Muscle layer of colon (tissue), 2 donors: ENCODE data around the gene CASP10.

Source experiments
- H3K27ac ChIP-seq: one replicate; pipeline ENCODE4 v1.7.0; 2013; ENCODE audit warnings: low read depth, mild to moderate bottlenecking, low read length, moderate library complexity
- H3K27me3 ChIP-seq, 2 donors: one replicate each; pipeline ENCODE4 v1.7.0; 2013; ENCODE audit warnings: low read length in 2 of 2, mild to moderate bottlenecking in 2 of 2; ENCODE audit not compliant: insufficient read depth in 2 of 2, control insufficient read depth in 1 of 2
- H3K36me3 ChIP-seq: one replicate; pipeline ENCODE4 v1.7.0; 2013; ENCODE audit warnings: mild to moderate bottlenecking, low read length; ENCODE audit not compliant: insufficient read depth
- H3K4me1 ChIP-seq: one replicate; pipeline ENCODE4 v1.7.0; 2013; ENCODE audit warnings: mild to moderate bottlenecking, low read length; ENCODE audit not compliant: insufficient read depth
- H3K4me3 ChIP-seq, 2 donors: one replicate each; pipeline ENCODE4 v1.7.0; 2013; ENCODE audit warnings: low read length in 2 of 2, low read depth in 1 of 2, mild to moderate bottlenecking in 1 of 2, moderate library complexity in 1 of 2
- H3K9ac ChIP-seq: one replicate; pipeline ENCODE4 v1.7.0; 2013; ENCODE audit warnings: low read length
- H3K9me3 ChIP-seq: one replicate; pipeline ENCODE4 v1.7.0; 2013; ENCODE audit warnings: mild to moderate bottlenecking, low read length
- donor health status: abdominal sarcoma.
- donor health status: Adenocarcinoma of cecum.

The CASP10 gene

DNA sequence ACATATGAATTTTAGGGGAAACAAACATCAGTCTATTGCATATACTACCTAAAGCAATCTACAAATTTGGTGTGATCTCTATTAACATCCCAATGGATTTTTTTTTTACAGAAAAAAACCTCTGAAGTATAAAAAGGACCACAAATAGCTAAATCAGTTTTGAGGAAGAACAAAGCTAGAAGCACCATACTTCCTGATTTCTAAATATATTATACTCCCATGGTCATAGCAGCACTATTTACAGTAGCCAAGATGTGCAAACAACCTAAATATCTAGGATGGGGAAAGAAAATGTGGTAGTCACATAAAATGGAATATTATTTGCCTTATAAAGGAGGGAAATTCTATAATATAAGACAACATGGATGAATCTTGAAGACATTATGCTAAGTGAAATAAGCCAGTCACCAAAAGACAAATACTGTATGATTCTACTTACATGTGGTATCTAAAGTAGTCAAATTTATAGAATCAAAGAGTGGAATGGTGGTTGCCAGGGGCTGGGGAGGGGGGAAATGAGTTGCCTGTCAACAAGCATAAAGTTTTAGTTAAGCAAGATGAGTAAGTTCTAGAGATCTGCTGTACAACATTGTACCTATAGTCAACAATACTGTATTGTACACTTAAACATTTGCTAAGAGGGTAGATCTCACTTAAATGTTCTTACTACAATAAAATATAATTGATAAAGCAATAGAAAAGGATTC, 59.8 kb downstream of the CASP10 start:
- H3K4me3 ChIP-seq = no peak overlapping the region
- no peaks in the 10 kb centered on the region for H3K36me3 ChIP-seq
- no peak overlapping the region for H3K27ac ChIP-seq
- no peak overlapping the region for H3K9ac ChIP-seq
- H3K9me3 ChIP-seq = no peaks in the 10 kb centered on the region
- no peaks in the 10 kb centered on the region for H3K27me3 ChIP-seq
- H3K4me1 ChIP-seq = no peaks in the 10 kb centered on the region

DNA sequence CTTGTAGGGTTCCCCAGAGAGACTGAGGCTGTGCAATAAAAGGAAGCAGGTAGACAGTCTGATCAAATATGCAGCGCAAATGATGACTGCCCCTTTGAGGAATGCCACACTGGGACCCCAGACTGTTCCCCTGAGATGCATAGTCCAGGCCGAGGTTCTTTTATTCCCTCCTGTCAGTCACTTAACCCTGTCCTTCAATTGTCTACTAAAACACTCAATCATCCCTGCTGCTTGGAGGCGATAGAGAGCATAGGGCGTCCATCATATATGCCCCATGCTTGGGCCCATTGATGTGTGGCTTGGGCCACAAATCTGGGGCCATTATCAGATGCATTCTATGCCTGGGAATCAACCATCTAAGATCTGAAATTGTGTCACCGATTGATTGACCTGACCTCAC, 61.9 kb downstream of the CASP10 start:
- Histone ChIP-seq H3K27ac (no peak overlapping the region), H3K36me3 (no peaks in the 10 kb centered on the region), H3K27me3 (no peaks in the 10 kb centered on the region), H3K9me3 (no peaks in the 10 kb centered on the region), H3K4me3 (no peak overlapping the region), H3K9ac (no peak overlapping the region), H3K4me1 (no peaks in the 10 kb centered on the region)

DNA sequence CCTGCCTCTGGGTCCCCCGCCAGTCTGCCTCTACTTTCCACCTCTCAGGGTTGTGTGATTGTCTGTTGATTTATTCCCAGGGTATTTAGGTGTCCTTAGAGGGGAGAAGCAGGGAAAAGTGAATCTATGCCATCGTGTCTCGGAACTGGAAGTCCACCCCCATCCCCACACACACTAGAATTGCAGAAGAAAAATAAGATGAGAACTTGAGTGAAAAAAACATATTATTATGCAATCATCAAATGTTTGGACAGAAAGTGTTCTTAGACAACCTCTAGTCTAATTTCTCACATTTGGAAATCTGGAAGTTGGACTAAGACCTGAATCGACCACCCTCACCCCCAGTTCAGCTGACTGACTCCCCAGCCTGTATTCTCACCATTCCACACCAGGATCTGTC, 63.3 kb downstream of the CASP10 start:
- H3K27ac ChIP-seq = no peak overlapping the region
- H3K9ac ChIP-seq = no peak overlapping the region
- no peaks in the 10 kb centered on the region for H3K36me3 ChIP-seq
- no peaks in the 10 kb centered on the region for H3K4me1 ChIP-seq
- H3K27me3 ChIP-seq = no peaks in the 10 kb centered on the region
- H3K4me3 ChIP-seq = no peak overlapping the region
- H3K9me3 ChIP-seq = no peaks in the 10 kb centered on the region

DNA sequence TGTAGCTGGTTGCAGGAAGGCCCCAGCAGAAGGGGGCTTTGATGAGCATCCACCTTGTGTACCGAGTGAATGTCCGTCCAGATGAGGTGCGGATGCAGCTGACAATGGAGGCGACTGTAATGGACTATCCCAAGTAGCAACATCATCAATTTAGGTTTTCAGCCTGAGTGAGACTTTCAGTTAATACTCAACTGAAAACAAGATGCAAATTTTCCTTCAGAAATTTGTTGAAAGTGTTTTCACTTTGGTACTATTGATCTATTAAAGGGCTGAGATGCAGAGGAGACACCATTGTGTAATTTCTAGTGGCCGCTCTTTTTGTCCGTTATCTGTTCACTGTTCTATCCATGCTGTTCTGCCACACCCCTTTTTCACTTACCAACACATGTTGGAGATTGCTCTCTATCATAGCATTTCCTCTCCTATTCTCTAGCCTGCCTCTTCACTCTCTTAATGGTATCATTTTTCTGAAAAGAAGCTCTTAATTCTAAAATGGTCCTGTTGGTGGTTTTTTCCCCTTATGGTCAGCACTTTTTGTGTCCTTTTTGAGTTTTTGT, 65.4 kb downstream of the CASP10 start:
- Histone ChIP-seq H3K36me3 (no peaks in the 10 kb centered on the region), H3K4me3 (no peak overlapping the region), H3K9ac (no peak overlapping the region), H3K9me3 (no peaks in the 10 kb centered on the region), H3K27ac (no peak overlapping the region), H3K27me3 (no peaks in the 10 kb centered on the region), H3K4me1 (no peaks in the 10 kb centered on the region)

DNA sequence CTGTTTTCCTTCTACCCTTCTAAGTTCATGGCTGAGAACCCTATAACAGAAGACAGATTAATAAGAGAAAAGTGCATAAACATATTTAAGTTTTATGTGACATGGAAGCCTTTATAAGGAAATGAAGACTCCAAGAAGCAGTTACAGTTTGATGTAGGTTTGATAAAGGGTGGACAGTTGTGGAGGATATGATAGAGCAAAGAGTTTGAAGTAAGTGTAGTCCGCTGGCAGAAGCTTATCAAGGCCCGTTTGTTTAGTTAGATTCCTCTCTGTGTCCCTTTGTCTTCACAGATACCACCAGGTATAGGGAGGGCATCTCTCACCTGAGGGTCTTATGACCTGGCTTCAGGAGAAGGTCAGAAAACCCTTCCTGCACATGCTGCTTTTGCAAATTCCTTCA, 66.9 kb downstream of the CASP10 start:
- Histone ChIP-seq H3K4me1 (peaks cover 6% of the 10 kb centered on the region), H3K4me3 (no peak overlapping the region), H3K36me3 (no peaks in the 10 kb centered on the region), H3K9ac (no peak overlapping the region), H3K27ac (no peak overlapping the region), H3K9me3 (no peaks in the 10 kb centered on the region), H3K27me3 (no peaks in the 10 kb centered on the region)

DNA sequence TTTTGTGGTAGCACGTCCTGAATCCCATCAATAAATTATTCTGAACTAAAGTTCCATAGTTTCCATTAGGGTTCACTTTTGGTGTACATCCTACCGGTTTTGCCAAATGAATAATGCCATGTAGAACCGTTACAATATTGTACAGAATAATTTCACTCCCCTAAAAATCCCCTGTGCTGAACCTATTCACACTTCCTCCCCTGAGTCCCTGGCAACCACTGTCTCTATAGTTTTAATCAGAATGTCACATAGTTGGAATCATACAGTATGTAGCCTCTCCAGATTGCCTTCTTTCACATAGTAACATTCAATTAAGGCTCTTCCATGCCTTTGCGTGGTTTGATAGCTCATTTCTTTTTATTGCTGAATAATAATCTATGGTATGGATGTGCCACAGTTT, 67.8 kb downstream of the CASP10 start:
- no peaks in the 10 kb centered on the region for H3K9me3 ChIP-seq
- no peak overlapping the region for H3K4me3 ChIP-seq

DNA sequence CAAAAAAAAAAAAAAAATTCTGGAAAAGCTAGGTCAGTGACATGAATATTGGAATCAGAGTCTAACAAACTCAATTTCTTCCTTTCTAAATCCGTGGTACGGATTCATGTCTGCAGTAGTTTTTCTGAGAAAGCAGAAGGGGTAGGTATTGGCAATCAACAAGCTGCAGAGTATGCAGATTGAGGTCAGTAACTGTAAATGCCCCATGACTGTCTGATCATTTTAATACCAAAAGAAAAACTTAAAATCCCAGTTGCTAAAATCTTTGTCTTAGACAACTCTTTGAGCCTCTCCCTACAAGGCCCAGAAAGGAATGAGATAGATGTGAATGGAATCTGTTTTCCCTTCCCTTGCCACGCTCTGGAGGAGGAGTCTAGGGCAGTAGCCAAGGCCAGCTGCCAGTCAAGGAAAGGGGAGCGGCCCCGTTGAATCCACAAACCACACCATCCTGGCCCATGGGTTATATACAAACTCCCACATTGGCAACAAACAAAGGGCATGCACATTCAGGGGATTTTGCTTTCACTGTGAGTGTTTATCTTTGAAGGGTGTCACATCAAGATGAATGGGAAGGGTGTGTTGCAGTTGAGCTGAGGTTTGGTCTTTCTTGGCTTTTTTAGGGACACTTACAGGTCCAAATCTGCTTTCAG, 71.3 kb downstream of the CASP10 start:
- H3K27me3 ChIP-seq = no peaks in the 10 kb centered on the region
- peaks cover 6% of the 10 kb centered on the region for H3K4me1 ChIP-seq
- H3K27ac ChIP-seq = no peak overlapping the region
- H3K9me3 ChIP-seq = no peaks in the 10 kb centered on the region
- H3K36me3 ChIP-seq = no peaks in the 10 kb centered on the region
- H3K4me3 ChIP-seq = no peak overlapping the region
- no peak overlapping the region for H3K9ac ChIP-seq

More for the DNA sequence above, 67.8 kb downstream of the CASP10 start:
- peaks cover 6% of the 10 kb centered on the region for H3K4me1 ChIP-seq
- no peak overlapping the region for H3K27ac ChIP-seq
- no peaks in the 10 kb centered on the region for H3K27me3 ChIP-seq
- H3K9ac ChIP-seq = no peak overlapping the region
- no peaks in the 10 kb centered on the region for H3K36me3 ChIP-seq

DNA sequence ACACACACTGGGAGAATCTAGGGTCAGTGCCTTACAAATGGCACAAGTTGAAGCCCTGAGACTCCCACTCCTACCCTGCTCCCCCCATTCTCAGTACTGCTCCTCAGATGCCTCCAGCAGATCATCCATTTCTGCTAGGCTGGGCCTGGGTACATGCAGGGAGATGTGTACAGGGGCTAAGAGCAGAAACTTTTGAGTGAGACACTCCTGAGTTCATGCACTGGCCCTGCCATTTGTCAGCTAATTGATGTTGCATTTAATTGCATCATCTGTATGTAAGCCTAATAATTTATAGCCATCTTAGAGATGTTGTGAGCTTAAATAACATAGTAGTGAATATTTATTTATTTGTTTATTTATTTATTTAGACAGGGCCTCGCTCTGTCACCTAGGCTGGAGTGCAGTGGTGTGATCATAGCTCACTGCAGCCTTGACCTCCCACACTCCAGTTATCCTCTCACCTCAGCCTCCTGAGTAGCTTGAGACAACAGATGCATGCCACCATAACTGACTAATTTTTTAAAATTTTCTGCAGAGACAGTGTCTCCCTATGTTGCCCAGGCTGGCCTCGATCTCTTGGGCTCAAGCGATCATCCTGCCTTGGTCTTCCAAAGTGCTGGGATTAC, 72.6 kb downstream of the CASP10 start:
- Histone ChIP-seq H3K36me3 (no peaks in the 10 kb centered on the region), H3K9me3 (no peaks in the 10 kb centered on the region), H3K27me3 (no peaks in the 10 kb centered on the region), H3K27ac (no peak overlapping the region), H3K4me1 (peaks cover 12% of the 10 kb centered on the region), H3K9ac (no peak overlapping the region), H3K4me3 (no peak overlapping the region)

DNA sequence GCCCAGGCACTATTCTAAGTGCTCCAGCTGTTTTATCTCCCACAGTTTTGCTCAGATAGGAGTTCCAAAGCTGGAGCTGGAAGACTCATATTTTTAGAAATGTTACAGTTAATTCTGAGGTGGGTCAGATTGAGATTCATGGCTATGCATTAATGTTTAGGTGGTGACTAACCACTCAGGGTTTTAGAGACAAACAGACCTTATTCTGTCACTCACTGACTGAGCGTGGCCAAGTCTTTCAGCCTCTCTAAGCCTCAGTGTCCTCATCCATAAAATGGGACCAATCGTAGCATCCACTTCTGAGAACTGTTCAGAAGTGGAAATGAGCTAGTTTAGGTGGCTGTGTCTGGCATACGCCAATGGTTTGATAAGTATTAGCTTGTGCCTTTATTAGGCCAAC, 73.1 kb downstream of the CASP10 start:
- no peak overlapping the region for H3K4me3 ChIP-seq
- no peak overlapping the region for H3K9ac ChIP-seq
- no peaks in the 10 kb centered on the region for H3K27me3 ChIP-seq
- H3K4me1 ChIP-seq = peaks cover 13% of the 10 kb centered on the region
- H3K9me3 ChIP-seq = no peaks in the 10 kb centered on the region
- H3K27ac ChIP-seq = no peak overlapping the region
- H3K36me3 ChIP-seq = no peaks in the 10 kb centered on the region

DNA sequence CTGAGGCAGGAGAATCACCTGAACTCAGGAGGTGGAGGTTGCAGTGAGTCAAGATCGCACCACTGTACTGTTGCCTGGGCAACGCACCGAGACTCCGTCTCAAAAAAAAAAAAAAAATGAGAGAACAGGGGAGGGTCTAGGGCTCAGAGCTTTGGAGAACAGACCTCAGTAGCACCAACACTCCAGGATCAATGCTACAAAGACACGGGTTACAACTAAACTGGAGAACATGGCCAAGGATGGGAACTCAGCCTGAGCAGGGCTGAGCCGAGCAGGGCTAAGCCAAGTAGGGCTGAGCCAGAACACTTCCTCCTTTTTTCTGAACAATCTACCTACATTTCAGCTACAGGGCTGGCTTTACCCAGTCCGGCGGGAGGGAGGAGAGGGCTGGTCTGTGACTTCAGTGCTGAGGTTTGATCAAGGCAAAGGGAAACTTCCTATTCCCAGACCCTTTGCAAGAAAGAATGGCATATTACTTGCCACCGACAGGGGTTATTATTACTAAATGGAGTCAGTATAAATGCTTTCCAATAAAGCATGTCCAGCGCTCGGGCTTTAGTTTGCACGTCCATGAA, 74.5 kb downstream of the CASP10 start:
- no peaks in the 10 kb centered on the region for H3K9me3 ChIP-seq
- peak overlapping the region; percentile 75 for H3K9ac ChIP-seq
- H3K4me1 ChIP-seq = peaks cover 17% of the 10 kb centered on the region
- H3K36me3 ChIP-seq = no peaks in the 10 kb centered on the region
- peak overlapping the region; percentile 75 to 87 for H3K4me3 ChIP-seq
- H3K27ac ChIP-seq = peak overlapping the region; percentile 64
- H3K27me3 ChIP-seq = no peaks in the 10 kb centered on the region

DNA sequence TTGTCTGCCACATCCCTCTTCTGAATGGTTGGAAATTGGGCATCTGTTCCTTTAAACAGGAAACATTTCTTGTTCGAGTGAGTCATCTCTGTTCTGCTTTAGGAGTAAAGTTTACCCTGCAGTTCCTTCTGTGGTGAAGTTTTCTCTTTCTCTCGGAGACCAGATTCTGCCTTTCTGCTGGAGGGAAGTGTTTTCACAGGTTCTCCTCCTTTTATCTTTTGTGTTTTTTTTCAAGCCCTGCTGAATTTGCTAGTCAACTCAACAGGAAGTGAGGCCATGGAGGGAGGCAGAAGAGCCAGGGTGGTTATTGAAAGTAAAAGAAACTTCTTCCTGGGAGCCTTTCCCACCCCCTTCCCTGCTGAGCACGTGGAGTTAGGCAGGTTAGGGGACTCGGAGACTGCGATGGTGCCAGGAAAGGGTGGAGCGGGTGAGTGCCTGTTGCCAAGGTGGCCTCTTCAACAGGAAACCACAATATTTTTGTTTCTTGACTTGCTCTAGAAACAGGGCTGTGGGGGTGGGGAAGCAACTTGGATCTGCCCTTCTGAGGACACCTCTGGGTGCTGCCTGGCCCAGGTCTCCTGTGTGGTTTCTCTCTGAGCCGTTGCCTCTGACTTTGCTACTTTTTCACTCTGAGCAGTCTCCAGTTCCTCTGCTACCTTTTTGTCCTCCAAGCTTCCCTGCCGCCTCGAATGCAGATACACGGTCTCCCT, 75.2 kb downstream of the CASP10 start:
- Histone ChIP-seq H3K9ac (peak overlapping the region; percentile 75), H3K4me1 (peaks cover 23% of the 10 kb centered on the region), H3K36me3 (no peaks in the 10 kb centered on the region), H3K9me3 (no peaks in the 10 kb centered on the region), H3K4me3 (peak overlapping the region; percentile 75 to 87), H3K27ac (peak overlapping the region; percentile 64), H3K27me3 (no peaks in the 10 kb centered on the region)
